GM21576 (cell line): ENCODE data around the gene IQSEC1.

Experiments used
- ATAC-seq: cut with Tn5 transposase; IDR thresholded peaks from one replicate; pipeline ENCODE4 v1.9.1; 2021; ENCODE audit warnings: mild to moderate bottlenecking, moderate library complexity; ENCODE audit not compliant: unreplicated experiment

Gene IQSEC1

GRCh38 chr3:12944849-12945248 is 128.4 kb downstream of the IQSEC1 start:
- ATAC-seq, result no peak

- no peak for ATAC-seq
Measured at GRCh38 chr3:12944413-12944812, 128.8 kb downstream of the IQSEC1 start.

GRCh38 chr3:12943124-12944021 is 129.9 kb downstream of the IQSEC1 start:
- ATAC-seq, result no peak

DNA sequence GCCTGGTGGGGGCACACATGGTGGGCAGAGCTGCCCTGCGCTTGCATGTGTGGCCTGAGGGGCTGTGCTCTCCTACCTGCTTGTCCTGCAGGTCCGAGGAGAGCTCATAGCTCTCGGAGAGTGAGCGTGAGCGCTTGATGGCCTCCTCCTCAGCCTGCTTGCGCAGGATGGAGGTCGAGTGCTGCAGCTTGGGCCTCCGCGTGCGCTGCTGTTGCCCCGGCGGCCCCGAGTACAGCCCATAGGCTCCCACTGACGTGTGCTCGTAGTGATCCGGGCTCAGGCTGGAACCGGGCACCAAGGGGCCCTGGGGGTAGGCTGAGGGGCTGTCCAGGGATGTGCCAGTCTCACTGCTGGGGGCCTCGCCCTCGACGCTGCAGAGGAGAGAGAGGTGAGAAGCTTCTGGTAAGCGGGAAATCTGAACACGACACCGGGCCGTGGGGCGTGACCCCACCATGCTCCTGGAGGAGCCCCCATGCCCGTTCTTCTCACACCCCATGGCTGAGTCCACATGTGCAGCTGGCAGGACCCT is 131.7 kb downstream of the IQSEC1 start:
- ATAC-seq, result no peak

DNA sequence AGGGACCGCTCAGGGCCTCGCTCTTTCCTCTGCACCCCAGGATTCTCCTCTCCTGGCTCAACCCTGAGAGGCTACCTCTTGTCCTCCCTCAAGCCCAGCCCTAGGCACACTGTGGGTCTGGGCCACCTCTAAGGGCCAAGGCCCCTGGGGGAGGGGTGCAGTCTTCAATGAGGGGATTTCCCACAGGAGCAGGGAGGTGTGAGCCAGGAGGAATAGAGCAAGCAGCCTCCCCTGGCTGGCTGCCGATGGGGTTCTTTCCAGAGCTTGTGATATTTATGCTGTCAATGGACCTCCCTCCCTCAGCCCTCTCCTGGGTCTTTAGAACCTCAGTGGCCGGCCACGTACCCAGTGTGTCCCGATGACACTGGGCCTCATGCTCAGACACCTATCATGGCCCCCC is 132.4 kb downstream of the IQSEC1 start:
- no peak for ATAC-seq

DNA sequence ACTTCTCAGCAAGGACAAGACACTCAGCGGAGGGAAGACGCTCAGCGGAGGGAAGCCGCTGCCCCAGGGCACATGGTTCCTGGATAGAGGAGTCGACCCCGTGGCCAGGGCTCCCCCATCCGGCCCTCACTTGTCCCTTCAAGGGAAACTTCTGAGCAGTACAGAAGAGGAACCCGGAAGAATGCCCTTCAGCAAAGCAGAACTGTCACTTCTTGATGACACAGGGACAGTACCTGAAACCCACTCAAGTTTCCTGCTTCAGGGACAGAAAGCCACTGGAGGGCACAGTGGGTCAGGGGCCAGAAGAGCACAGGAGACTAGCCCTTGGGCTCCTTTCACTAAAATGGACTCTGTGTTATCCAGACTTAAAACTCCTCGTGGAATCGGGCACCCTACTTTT is 134.1 kb downstream of the IQSEC1 start:
- ATAC-seq, result no peak

DNA sequence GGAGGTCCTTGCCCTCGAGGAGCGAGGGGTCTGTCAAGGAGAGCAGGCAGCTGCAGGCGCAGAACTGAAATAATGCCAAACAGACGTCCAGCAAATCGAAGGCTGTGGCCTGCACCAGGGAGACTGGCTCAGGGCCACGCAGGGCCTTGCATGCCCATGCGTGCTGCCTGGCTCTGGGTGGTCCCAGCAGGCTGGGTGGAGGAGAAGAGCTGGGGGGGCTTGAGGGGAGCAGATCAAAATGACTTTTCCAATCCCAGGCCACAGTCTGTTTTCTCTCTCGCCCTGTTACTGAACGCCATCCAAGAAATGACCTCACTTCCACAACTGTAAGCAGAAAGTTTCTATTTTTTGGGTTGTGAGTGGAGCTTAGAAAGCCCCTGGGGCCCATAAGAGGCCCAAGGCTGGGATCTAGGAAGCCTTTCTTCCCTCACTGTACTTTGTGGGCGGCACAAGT is 134.9 kb downstream of the IQSEC1 start:
- no peak for ATAC-seq

DNA sequence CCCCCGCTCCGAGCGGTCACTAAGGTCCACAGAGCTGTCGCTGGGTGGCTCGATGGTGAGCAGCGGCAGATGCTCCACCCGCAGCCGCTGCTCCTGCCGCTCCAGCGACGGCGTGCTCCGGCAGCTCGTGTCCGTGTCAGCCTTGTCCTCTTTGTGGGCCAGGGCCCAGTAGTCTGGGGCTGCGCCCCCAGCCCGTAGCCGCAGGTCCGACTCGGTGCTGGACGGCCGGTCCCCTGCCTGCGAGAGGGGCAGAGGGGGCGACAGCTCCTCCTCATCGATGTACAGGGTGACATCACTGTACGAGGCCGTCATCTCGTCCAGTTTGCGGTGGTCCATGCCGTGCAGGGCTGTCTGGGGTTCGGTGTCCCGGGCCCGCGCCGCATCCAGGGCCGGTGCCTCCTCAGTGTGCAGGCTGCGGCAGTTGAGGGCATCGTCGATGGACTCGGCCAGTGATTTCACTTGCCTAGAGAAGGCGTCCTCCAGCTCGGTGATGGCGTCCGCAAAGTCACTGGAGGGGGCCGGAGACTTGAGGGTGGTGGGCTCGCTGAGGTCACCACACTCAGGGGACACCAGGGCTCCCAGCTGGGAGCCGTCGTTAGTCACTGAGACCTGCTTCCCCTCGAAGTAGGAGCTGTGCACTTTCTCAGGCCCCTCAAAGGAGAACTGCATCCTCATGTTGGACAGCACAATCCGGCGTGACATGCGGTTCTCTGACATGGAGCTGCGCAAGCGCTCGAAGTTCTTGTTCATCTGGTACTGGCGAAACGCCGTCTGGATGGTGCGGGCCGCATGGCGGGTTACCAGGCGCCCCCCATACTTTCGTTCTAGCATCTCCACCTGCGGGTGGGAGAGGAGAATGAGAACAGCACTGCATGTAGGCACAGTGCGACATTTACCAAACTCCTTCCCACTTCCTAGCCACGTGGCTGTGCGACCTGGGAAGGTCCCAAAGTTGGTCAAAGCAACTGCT is 137.1 kb downstream of the IQSEC1 start:
- ATAC-seq, result no peak

DNA sequence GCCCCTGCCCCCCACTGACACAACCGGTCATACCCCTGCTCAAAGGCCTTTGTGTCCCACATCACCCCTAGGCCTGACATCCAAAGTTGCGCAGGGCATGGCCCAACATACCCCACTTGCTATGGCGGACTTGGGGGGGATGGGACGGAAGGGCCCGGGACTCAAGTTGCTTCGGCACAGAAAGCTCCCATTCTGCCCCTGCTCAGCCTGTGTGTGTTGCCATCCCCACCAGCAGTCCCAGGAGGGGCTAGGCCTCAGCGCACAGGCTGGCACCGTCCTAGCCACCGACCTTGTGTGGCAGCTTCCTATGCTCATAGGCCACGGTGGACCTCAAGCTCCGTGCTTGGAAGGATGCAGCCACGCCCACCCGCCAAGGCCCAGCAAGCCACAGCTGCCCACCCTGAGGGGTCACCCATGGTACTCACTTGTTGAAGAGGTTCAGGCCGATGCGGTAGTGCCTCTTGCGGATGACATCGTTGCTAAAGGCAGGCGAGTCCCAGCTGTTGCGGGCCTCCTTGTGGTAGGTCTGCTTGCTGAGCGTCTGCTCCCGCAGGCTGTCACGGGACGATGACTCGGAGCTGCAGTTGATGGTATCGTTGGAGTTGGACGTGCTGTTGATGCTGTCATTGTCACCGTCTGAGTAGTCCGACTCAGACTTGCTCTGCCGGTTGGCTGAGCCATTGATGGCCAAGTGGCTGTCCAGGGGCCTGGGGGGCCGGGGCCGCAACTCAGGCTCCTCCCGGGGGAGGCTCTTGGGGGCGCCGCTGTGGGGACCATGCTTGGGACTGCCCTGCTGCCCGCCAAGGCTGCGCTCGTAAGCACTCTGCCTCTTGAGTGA is 138.0 kb downstream of the IQSEC1 start:
- no peak for ATAC-seq

DNA sequence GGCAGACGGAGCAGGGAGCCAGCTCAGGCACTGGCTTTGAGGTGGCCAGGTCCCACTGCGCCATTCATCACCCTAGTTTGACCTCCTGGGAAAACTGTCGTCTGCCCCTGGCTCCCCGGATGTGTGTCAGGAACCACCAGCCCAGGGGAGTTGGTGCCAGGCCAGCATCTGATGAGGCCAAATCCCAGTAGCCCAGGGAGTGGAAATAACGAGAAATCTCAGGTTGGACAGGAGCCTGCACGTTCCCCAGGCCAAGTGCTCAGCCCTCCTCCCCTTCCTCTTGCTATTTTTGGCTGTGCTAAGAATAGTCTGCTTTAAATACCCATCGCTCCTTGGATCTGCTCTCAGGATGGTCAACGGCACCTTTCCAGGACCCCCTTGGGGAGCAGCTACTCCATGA is 138.8 kb downstream of the IQSEC1 start:
- no peak for ATAC-seq

DNA sequence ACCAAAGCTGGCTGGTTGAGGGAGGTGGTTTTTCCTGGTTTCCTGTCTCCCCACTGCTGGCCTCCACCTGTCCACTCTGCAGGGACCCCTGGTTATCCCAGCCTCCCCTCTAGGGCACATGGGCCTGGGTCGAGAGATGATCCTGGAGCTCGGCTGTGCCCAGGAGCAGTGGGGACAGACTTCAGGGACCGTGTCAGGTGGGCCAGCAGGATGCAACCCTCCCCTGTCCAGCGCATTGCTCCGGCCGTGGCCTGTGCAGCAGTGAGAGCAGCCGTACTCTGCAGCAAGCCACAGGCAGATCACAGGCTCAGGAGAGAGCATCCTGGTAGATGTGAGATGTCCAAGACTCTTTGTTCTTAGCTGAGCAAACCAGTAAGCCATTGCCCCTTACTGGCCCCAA is 139.3 kb downstream of the IQSEC1 start:
- no peak for ATAC-seq

DNA sequence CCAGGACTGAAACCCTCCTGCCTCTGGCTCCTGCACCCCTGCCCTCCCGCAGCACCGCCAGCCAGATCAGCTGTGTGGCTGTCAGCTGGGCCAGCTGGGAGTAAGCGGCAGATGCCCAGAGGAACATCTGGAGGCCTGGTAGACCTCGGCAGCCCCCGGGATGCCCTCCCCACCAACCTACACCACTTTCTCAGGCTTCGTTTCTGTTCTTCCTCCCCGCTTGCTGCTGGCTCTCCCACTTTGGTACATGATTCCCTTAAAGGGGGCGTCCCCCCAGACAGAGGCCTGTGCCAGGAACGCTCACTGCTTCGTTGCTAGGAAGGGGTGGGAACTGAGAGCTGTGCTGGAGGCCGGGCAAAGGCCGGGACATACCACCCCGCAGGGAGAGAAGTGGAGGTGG is 140.5 kb downstream of the IQSEC1 start:
- no peak for ATAC-seq

GRCh38 chr3:12932347-12932746 is 140.9 kb downstream of the IQSEC1 start:
- no peak for ATAC-seq

DNA sequence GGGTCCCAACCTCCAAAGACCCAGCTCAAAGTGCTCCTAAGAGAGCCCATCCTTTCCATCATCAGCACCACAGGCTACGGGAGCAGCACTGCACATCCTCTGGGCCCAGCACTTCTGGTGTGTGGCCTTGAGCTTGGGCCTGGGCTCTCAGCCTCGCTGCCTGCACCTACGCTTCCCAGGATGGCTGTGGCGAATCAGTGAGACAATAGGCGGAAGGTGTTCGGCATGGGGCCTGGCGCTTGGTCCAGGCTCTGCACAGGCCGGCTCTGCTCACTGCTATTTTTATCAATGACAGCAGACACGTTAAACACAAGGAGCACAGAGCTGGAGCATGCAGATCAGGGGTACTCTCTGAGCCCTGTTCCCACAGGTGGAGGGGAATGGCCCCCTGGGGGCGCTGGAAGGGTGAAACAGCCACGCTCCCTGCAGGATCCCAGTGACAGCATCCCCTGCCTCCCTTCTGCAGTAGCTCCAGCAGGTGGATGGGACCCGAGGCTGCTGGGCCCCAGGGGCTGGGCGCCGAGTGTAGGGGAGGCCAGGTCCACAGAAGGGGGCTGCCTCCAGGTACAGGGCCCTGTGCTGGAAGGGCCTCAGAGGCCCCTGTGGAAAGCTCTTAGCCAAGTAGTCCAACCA is 141.8 kb downstream of the IQSEC1 start:
- no peak for ATAC-seq

DNA sequence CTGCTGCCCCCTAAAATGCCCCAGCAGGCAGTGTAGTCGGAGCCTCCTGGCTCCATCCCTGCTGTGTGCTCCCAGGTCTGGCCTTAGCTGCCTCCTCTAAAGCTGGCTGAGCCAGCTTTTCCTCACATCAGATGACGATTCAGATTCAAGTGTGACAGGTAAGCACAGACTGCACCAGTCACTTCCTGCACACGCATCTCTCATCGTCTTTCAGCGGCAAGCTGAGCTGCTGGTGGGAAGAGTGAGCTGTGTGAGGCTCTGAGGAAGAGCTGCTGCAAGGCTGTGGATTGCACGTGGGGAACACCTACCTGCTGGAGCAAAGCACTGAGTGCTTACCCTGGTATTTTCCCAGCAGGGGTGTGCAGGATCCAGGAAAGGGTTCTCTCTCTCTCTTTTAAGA is 143.4 kb downstream of the IQSEC1 start:
- ATAC-seq, result no peak

GRCh38 chr3:12926660-12927059 is 146.6 kb downstream of the IQSEC1 start:
- no peak for ATAC-seq

DNA sequence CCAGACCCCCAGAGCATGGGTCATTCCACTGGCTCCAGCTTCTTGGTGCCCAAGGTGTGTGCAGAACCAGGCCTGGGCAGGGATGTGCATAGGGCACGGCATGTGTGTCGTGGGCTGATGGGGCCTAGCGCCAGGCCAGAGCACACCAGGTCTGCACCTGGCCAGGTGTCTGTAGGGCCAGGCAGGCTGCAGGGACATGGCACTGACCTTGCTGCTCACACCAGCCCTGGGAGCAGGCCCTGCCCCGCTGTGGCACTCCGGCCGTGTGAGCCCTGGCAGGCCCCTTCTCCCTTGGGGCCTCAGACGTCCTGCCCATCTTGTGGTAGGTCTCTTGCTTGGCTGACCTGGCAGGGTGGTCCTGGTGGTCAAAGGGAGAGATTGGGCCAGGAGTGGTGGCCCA is 147.6 kb downstream of the IQSEC1 start:
- ATAC-seq, result no peak

DNA sequence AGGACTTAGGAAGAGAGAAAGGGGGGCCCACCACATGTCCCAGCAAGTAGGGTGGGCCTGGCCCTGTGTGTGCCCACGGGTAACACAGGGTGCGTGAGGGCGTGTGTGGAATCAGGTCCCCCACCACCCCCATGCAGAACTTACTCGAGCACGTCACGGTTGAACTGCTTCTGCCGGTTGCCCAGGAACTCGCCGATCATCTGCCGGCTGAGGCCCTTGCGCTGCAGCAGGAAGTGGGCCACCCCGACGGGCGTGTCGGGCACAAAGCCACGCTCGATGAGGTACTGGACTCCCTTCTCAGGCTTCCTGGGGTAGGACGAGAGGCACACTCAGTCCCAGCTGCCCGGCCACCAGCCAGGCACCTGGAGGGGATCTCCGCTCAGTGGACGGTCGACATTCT is 148.8 kb downstream of the IQSEC1 start:
- ATAC-seq, result no peak

GRCh38 chr3:12922881-12923431 is 150.3 kb downstream of the IQSEC1 start:
- ATAC-seq, result no peak

GRCh38 chr3:12922306-12922705 is 150.9 kb downstream of the IQSEC1 start:
- no peak for ATAC-seq
